HG03135 (cell line): ENCODE measurements around the gene ENTPD6.
"Not testable (repeated sequence)": the region's sequence is repeated elsewhere in the genome, so short reads cannot be mapped to it uniquely, and the experiment has no call there.

Experiments
- ATAC-seq: cut with Tn5 transposase; IDR thresholded peaks from one replicate; pipeline ENCODE4 v1.9.1; 2021; ENCODE audit warnings: mild to moderate bottlenecking, moderate library complexity; ENCODE audit not compliant: unreplicated experiment

ENTPD6 gene

GRCh38 chr20:25195014-25195961, at the start of gene ENTPD6:
Gene ENTPD6, plus strand, starts transcription at chr20:25195712. Its CDS starts 10,825 bp downstream, at chr20:25206537.
- peak; percentile 68 for ATAC-seq

DNA sequence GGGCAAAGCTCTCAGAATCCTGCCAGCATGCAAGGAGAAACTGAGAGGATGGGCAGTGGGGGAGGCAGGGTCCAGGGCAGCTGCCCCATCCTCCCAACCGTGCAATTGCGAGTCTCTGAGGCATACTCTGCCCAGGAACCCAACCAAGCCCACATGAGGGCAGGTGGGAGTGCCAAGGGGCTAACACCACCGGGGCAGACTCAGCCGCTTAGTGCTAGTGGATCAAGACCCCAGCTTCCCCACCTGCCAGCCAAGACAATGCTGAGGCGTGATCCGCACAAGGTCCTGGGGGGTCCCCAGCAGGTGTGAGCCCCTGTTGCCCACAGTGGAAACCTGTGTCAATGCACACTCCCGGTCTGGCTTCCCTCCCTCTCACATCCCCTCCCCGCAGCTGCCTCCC, 48.5 kb upstream of the ENTPD6 start:
- no peak for ATAC-seq

GRCh38 chr20:25147716-25148115, 47.8 kb upstream of the ENTPD6 start:
- no peak for ATAC-seq

DNA sequence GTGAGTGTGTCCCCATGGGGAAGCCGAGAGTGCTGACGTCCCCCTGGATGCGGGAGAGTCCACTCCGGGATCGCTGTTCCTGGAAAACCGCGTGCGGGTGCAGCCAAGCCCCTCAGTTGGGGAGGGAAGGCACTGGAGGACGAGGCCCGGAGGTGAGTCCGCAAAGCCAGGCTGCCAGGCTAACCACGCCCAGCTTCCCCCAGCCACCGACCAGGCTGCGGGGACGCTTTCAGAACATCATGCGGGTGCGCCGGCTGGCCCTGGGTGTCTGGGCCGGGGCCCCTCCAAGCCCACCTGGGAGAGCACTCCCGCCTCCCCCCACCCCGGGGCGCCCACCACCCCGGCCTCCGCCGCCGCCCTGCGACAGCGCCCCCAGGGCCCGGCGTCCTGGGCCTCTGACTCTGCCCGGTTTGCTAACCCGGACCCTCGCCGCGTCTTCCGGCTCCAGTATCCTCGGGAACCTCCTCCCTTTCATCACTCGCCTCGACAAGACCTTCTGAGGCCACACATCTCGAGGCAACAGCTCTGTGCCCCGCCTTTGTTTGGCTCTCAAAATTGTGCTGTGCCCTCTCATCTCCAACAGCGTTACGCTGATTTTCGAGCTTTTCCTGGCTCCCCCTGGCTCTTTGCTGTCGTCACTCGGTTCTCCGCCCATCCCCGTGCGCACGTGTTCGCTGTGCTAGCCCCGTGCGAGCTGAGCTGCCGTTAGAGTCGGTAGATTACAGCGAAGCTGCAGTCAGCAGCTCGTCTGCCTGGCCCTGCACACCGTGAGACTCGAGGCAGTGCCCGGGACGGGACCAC, 47.1 kb upstream of the ENTPD6 start:
- no peak for ATAC-seq

DNA sequence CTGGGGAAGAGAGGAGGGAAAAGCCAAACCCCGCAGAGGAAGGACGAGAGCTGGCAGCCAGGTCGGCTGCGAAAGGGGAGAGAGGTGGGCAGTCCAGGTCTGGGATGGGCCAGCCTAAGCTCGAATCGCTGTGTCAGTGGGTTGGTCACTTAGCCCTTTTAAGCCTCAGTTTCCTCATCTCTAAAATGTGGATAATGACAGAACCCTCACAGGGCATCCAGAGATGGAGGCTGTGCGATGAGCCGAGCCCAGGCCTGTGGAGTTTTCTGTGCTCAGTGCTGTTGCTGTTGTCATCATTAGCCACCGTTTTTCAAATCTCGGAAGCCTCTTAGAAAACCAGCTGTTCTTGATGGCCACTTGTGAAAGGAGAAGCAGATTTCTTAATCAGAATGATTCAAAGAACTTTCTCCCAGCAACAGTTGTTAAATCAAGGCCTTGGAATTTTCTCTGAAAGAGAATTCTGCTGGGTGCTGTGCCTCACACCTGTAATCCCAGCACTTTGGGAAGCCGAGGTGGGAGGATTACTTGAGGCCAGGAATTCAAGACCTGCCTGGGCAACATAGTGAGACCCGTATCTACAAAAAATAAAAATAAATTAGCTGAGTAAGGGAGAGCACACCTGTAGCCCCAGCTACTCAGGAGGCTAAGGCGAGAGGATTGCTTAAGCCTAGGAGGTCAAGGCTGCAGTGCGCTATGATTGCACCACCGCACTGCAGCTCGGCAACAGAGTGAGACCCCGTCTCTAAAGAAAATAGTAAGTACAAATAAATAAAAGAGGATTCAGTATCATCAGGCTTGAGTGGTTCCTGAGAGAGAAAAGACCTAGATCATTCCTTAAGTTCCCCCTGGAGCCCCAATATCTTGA, 46.3 kb upstream of the ENTPD6 start:
- no peak for ATAC-seq

DNA sequence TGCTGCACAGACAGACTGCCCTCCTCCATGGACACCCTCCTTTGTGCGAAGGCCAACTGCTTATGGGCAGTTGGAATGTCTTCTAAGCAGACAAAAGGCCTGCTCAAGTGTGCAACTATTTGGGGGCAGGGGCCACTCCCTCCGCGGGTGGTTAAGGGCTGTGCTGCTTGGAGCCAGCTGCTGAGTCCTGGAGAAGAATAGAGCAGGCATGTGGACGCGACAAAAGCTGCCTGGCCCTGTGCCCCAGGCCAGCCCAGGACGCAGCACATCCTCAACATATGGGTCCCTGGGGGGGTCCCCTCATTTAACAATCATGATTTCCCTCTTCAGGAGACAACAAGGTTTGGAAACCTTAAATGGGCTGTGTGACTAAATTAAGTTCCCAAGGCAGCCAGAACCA, 45.5 kb upstream of the ENTPD6 start:
- ATAC-seq: no peak

DNA sequence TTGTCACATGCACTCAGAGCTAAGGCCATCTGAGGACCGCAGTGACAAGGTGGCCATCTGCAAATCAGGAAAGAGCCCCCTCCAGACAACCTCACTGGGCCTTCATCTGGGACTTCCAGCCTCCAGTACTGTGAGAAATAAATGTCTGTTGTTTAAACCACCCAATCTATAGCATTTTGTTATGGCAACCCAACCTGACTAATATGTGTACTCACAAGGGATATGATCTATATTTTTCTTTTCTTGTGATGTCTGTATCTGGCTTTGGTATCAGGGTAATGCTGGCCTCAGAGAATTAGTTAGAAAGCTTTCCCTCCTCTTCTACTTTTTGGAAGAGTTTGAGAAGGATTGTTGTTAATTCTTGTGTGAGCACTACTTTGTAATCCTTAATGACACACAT, 37.5 kb upstream of the ENTPD6 start:
- ATAC-seq: no peak

GRCh38 chr20:25160467-25160866, 35.0 kb upstream of the ENTPD6 start:
- ATAC-seq: peak; percentile 84

DNA sequence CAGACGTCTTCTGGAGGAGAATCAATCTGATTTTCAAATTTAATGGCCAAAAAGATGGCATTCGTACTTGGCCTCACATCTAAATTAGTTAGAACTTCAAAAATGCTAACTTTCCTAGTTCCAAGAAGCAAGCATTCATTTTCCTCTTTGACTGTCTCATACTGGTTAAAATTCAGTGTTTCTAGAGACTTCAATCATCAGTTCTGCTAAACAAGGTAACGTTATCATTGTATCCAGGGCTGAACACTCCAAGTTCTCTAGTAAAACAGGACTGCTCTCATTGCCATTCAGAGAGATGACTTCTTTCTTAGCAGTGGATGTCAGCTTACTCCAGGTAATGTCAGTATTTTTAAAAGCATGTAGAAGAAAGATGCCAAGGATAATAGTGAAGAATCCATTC, 34.6 kb upstream of the ENTPD6 start:
- ATAC-seq: no peak

DNA sequence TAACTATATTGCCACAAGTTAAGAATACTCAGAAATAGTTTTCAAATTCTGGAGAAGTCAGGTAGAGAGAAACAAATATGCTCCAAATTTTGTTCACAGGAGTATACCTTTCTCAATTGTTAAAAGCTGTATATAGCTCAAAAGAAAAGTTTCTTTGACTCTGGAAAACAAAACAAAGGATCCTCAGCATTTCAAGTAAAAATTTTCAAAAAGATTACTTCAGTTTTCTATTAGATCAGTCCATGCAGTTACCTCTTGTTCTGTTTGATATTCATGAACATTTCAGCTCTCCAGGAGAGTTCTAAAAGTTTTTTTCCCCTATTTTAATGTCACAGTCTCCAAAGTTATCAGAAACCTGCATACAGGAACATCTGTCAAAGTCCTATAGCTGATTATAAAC, 30.4 kb upstream of the ENTPD6 start:
- ATAC-seq: no peak

GRCh38 chr20:25166105-25166782, 29.3 kb upstream of the ENTPD6 start:
- not testable (repeated sequence) for ATAC-seq

- ATAC-seq: no peak
These were observed 22.2 kb upstream of the ENTPD6 start for GRCh38 chr20:25173321-25173720.

DNA sequence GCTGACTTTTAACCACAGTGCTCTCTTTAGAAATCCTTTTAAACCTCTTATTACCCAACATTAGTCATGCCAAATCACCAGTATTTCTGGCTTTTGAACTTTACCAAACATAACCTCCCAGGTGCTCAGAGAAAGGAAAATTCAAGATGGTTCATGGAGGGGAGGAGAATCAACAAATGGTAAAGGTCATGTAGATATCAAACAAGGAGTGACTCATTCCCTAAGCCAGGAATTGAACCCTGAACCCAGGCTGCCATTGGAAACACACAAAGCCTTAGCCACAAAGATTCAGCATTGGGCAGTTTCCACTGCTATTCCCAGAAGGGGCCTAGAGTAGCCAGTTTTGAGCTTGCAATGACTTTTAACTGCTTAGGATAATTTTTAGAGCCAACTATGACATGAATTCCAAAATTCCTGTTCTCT, 21.6 kb upstream of the ENTPD6 start:
- no peak for ATAC-seq

GRCh38 chr20:25176184-25176583, 19.3 kb upstream of the ENTPD6 start:
- ATAC-seq: no peak

- ATAC-seq: no peak
These were observed 17.6 kb upstream of the ENTPD6 start for GRCh38 chr20:25177890-25178321.

- ATAC-seq: no peak
These were observed 16.7 kb upstream of the ENTPD6 start for GRCh38 chr20:25178563-25179438.

DNA sequence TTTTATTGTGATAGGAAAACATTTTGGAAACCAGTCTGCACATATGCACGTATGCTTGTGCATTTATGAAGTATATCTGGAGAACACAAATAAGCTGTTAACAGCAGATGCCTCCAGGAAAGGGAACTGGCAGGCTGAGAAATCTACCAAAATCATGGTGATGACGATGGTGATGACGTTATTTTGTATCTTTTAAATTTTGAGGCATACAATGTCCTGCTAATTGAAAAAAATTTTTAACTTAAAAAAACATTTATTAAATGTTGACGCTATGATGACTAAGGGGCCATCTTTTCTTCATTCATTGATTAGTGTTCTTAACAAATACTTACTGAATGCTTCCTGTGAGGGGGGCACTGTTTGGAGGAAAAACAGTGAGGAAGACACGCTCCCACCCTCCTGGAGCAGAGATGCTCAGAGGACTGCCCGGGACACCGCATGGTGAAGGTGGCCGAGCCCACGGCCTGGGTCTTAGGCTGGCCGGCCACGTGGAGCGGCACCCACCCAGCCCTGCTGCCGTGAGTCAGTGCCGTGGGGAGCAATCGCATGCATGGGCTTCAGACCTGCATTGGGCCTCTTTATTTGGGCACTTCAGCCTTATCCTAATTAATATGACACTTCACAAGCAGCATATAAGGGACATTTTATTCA, 15.9 kb upstream of the ENTPD6 start:
- ATAC-seq: no peak

DNA sequence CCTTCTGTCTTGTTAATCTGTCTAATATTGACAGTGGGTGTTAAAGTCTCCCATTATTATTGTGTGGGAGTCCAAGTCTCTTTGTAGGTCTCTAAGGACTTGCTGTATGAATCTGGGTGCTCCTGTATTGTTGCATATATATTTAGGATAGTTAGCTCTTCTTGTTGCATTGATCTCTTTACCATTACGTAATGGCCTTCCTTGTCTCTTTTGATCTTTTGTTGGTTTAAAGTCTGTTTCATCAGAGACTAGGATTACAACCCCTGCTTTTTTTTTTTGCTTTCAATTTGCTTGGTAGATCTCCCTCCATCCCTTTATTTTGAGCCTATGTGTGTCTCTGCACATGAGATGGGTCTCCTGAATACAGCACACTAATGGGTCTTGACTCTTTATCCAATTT, 11.1 kb upstream of the ENTPD6 start:
- ATAC-seq: not testable (repeated sequence)

DNA sequence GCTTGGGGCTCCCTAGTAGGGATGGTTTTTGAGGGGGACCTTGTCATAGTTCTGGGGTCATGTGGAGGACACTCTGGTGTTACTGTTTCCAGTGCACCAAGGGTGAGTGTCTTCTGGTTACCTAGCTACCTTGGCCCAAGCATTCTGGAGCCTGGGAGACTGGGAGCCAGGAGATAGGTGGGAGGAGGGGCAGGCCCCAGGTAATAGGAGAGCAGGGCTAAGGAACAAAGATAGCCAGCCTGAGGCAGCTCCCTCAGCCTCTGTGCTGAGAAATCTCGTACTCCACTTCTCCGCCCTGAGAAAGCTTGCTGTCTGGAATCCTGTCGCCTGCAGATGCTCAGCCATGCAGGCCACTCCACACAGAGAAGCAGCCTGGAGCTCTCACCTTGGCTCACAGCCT, 8.3 kb upstream of the ENTPD6 start:
- no peak for ATAC-seq
